Stimulated activated CD4-positive, alpha-beta T cell treated with anti-CD3 and anti-CD28 coated beads, Interleukin-4, amount 100 ng/mL, for 4 hours (primary cell): ENCODE measurements around the gene CRACDL.

Experiments
- DNase-seq, 2 experiments: peaks; one replicate each; pipeline ENCODE4 v3.0.0-alpha.2; 2020

Gene CRACDL

GRCh38 chr2:98821629-98822135 is 114.3 kb downstream of the CRACDL start:
- DNase-seq, result no peak

- no peak for DNase-seq
Measured at GRCh38 chr2:98819231-98819766, 116.7 kb downstream of the CRACDL start.

DNA sequence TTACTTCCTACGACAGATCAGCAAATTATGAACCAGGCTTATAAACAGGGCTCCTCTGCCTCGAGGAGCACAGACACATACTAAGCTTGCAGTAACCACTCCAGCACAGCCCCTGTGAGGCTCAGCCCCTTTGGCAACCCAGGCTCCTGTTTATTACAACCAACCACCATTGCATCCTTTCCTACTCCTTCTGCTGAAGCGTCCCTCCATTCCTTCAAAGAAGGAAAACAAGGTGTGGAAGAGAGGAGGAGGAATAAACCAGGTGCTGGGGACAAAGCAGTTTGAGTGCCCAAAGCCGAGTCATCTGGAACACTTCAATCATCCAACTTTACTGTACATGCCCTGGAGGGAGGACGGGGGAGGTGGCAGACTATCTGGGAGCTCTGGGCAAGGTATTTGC is 117.9 kb downstream of the CRACDL start:
- DNase-seq, result no peak

- no peak for DNase-seq
Measured at GRCh38 chr2:98816281-98816680, 119.7 kb downstream of the CRACDL start.

GRCh38 chr2:98815795-98816194 is 120.2 kb downstream of the CRACDL start:
- no peak for DNase-seq

DNA sequence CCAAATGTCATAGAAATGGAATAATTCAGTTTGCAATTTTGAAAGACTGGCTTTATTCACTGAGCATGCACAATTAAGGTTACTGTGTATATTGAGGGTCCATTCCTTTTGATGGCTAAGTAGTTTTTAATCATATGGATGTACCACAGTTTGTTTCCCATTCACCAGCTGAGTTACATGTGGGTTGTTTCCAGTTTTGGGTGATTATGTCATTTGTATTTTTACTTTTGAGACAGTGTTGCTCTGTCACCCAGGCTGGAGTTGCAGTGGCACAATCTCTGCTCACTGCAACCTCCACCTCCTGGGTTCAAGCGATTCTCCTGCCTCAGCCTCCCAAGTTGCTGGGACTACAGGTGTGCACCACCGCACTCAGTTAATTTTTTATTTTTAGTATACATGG is 124.3 kb downstream of the CRACDL start:
- DNase-seq, result no peak

DNA sequence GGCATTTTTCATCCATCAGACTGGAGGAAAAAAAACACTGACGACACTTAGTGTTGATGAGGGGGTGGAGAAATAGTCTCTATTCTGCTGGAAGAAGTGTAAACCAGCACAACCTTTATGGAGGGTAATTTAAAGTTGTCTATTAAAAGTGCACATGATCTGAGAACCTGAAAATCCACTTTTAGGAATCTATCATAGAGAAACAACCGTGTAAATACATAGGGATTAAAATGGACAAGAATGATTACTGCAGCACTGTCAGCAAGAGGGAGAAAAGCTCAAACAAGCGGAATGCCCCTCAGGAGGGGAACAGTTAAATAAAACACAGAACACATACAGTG is 125.5 kb downstream of the CRACDL start:
- DNase-seq, result no peak

DNA sequence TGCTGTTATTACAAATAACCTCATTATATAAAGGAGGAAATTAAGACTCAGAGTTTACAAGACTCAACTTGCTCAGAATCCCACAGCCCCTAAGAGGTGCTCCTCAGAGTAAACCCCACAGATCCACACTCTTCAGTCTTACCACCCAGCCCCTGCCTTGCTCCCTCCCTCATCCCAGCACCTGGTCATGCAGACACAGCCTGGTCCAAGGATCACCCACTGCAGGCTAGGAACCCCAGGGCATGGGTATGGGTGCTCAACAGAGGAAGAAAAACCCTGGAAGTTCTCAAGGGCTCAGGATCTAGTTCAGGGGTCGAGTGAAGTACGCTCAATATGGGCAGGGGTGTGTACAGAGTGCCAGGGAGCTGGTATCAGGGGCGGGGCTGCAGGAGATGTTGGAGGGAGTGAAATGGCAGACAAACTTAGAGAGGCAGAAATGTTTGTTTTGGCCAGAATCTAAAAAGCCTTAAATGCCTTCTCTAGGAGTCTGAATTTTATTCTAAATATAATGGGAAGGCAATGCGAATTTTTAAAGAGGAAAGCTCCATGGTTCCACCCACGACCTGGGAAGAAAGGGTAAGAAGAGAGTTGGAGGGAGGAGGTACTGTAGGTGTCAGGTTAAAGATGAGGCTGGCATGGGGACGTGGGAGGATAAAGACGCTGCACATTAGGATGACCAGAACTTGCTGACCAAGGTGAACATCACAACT is 126.0 kb downstream of the CRACDL start:
- DNase-seq, result no peak

DNA sequence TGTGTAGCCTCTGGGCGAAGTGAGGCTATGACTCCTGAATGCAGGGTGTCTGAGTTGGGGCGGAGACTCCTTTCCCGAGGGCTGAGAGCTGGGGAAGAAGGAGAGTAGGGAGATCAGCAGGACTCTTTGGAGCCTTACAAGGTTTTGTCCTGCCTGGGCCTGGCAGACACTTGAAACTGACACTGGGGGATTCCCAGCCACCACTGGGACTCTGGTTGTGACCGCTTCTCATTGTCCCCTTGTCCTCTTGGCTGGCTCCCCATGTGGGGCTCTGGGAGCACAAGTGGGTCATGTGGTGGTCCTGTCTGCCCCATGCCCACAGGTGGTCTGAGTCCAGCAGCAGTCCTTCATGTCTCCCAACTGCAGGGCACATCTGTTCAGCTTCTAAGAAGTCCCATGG is 126.9 kb downstream of the CRACDL start:
- DNase-seq, result no peak

DNA sequence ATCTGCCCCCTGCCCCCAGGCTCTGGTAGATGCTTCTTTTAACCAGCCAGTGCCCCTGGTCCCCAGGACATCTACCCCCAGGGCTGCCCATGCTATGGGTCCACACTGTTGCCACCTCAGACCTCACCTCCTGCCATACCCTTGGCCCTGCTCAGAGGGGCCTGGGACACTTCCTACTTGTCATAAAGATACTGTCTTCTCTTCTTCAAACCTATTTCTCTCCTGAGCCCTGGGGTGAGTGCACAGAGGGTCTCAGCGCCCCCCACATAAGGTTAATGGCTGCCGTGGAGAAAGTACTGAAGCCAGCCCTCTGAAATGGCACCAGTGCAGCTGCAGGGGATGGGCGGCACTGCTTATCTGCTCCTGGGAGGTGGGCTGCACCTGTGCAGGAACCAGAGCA is 127.5 kb downstream of the CRACDL start:
- DNase-seq, result no peak

GRCh38 chr2:98807929-98808328 is 128.1 kb downstream of the CRACDL start:
- no peak for DNase-seq

DNA sequence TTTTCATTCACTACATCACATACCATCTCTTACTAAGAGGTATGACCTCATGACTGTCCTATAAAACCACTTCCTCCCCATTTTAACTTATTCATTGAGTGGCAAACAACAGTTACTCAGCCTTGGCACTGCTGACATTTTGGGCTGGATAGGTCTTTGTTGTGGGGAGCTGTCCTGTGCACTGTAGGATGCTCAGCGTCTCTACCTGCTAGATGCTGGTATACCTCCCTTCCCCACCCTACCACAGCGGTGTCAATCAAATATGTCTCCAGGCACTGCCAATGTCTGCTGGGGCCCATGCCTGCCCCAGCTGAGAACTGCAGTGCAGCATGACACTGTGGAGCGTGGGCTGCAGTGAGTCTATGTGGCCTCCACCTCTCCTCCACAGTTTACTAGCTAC is 128.8 kb downstream of the CRACDL start:
- no peak for DNase-seq

GRCh38 chr2:98806236-98806697 is 129.8 kb downstream of the CRACDL start:
- no peak for DNase-seq

- no peak for DNase-seq
Measured at GRCh38 chr2:98805412-98806171, 130.4 kb downstream of the CRACDL start.

- no peak for DNase-seq
Measured at GRCh38 chr2:98804736-98805135, 131.3 kb downstream of the CRACDL start.

DNA sequence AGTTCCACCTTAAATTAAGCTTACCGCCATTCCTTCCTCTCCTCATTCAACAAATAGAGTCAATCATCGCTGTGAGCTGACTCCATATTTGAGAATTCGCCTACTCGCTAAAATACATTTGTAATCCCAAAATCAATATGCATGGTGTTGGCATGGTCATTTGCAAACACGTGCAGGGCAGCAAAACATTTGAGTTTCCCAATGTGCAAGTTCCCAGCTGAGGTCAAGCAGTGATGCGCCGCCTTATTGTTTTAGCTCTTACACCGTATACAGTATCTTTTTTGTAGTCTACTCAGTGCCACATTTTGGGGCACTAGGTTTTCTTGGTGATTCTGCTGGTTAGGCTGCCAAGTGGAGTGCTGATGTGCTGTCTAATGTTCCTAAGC is 131.8 kb downstream of the CRACDL start:
- no peak for DNase-seq

- DNase-seq, result no peak
Measured at GRCh38 chr2:98803405-98804264, 132.4 kb downstream of the CRACDL start.

DNA sequence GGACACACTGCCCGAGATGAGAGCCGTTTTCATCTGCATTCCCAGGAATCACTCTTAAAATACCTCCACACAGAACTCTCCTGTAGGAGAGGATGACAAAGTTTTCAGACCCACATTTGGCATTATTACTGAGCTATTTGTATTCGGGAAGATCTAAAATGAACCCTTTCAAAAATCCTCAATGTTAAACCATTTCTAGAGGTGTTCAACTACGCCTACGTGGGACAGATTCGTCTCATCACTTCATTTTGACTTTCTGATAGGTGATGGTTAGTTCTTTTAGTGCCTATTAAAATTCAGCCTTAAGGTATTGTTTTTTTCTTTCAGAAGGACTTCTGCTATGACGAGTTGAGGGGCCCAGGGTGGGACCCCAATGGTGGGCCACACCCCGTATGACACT is 133.7 kb downstream of the CRACDL start:
- DNase-seq, result no peak

DNA sequence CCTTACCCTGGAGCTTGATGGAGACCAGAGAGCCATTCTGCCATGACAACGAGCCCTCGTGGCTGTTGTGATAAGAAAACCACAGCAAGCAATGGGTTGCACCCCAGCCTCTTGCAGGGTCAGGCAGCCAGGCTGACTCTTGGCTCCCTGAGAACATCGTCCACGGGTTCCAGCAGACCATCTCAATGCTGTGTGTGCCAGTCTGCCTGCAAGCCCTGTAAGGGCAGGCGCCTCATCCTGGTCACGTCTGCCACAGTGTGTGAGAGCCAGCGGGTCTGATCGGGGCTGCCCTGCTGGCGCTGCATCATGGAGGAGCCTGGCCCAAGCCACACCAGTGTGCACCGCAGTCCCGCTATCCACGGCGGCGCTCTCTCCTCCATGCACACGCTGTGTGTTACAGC is 134.1 kb downstream of the CRACDL start:
- DNase-seq, result no peak

GRCh38 chr2:98801286-98801685 is 134.7 kb downstream of the CRACDL start:
- DNase-seq, result no peak

- no peak for DNase-seq
Measured at GRCh38 chr2:98800330-98801064, 135.5 kb downstream of the CRACDL start.
